ENCODE results near the gene ZNF516.

ZNF516 gene

GRCh38 chr18:76412818-76413565, 82.0 kb downstream of the ZNF516 start:
- no peak for DNase-seq

DNA sequence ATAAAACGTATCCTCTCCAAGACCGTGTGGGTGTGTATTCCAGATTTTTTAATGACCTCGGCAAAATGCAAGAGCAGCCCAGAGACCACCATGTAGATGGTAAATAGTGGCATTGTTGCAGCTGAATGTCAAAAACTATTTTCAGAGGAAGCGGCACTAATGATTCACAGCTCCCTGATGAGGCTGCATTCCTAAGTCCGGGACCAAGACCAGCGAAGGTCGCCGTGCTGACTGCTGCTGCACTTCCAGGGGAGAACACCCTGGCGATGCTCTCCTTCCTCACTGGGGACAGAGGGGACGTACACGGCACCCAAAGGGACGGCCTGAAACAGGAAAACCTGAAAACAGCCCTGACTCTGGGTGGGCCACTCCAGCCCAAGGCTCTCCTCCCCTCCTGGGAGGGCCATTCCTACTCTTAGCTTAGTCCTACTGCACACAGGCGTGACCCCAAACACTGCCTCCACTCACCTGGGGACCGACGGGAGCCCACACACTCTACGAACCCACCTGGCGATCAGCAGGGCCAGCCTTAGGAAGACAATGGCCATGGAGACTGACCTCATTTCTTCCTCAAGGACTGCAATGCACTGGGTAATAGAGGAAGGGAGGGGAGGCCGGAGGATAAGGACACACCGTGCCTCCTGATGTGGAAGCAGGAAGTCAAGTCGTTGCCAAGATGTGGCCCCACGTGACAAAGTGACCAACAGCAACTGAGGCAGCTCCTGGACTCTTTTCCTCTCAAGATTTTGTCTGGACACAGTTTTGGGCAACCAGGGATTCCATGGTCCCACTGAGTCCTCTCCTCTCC, 82.8 kb downstream of the ZNF516 start:
- no peak for DNase-seq

DNA sequence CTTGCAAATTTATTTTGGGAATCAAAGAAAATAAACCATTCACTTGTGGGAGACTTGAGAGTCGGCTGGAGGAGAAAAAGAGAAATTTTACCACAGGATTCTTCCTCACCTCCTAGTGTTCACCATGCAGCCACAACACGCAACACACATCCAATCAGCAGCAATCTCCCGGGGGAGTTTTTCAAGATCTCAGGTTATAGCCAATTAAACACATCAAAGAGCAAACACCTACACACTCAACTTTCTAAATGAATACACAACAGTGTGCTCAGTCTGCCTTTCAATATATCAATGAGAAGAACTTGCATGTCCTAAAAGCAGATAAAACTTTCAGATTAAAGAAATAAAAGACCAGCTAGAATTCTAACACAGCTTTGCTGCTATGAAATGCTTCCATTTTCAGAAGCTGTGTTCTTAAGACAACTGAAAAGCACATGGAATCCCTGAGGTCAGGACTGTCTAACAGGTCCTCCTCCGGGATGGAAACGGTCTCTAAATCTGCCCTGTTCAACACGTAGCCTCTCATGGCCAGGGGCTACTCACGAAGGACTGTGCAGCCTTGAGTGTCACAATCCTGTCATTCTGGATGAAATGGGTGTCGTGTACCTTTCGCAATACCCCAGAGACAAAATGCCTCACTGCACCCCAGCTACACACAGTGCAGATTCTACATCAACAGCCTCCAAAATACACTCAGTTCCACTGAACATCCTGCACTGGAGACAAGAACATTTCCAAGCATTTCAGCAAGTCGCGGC, 84.2 kb downstream of the ZNF516 start:
- DNase-seq = peak in 1 of 3 donors; percentile 16

GRCh38 chr18:76410033-76410432, 85.0 kb downstream of the ZNF516 start:
- DNase-seq = no peak

- DNase-seq = no peak
These were observed 86.5 kb downstream of the ZNF516 start for GRCh38 chr18:76408480-76409067.

GRCh38 chr18:76407681-76408080, 87.4 kb downstream of the ZNF516 start:
- no peak for DNase-seq

DNA sequence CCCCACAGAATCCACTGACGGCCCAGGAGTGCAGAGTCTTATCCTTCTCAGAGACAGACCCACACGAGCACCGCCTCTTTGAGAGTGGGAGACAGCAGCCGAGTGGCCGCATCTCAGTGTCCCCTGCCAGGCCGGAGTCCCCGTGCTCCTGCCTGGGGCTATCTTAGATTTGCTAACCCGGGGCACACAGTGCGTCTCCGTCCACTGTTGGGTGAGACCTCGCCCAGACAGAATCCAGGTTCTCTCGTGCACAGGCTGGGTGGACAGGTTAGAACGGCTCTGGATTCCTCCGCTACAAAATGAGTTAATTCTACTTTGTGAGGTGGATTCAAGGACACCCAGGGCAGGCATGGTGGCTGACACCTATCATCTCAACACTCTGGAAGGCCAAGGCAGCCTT, 88.3 kb downstream of the ZNF516 start:
- no peak for DNase-seq

GRCh38 chr18:76405681-76406356, 89.2 kb downstream of the ZNF516 start:
- DNase-seq = peak in 2 of 3 donors; percentile 64 to 74

DNA sequence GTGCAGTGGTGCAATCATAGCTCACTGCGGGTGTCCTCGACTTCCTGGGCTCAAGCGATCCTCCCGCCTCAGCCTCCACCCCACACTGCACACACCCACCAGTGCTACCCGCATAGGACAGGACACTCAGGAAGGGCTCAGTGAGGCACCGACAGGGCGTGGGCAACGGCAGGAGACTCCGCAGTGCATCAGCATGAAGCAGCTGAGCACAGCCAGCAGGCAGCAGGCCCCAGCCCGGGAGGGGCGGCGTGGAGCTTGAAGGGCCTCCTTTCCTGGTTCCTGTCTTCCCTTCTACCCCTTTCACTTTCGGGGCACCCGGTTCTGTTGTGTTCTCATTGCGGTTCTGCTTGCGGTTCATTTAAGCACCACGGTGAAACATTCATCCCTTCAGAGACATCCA, 89.8 kb downstream of the ZNF516 start:
- no peak for DNase-seq

- no peak for DNase-seq
These were observed 90.7 kb downstream of the ZNF516 start for GRCh38 chr18:76404345-76404831.

DNA sequence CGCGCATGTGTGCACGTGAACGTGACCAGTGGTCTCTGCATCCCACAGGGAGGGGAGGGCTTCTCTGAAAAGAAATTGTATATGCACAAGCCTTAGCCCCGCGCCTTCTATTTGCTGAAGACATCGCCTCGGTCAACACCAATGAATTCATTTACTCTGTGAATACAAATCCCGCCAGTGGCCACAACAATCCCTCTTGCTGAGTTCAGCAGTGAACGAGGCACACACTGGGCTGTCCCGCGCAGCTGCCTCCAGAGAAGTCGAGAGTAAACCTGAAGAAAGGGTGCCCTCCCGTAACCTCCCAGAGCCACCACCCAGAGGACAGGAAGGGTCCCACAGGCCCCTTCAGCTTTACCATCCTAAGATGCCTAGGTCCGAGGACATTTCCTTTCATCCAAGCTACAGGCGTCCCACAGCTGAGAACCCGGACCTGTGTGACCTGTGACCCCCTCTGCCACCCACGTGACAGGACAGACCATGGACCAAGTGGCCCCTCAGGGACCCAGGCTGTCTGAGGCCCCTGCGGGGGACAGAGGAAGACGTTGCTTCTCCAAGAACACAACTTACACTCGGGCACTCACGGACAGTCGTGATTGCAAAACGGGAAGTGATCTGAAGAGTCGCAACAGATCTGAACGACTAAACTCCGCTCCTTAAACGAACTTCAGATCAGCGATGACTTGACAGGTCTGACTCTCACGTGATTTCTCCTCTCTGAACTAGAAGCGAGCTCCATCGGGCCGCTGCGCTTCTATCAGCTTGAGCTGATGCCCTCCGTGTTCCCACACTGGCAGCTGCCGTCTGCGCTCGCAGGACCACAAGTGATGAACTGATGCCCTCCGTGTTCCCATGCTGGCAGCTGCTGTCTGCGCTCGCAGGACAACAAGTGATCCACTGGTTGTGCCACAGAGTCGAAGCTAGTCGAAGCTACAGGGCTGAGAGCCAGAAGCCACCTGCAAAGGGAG, 92.7 kb downstream of the ZNF516 start:
- peak; percentile 17 to 38 (median 28) for DNase-seq

- no peak for DNase-seq
These were observed 93.5 kb downstream of the ZNF516 start for GRCh38 chr18:76401498-76401897.

DNA sequence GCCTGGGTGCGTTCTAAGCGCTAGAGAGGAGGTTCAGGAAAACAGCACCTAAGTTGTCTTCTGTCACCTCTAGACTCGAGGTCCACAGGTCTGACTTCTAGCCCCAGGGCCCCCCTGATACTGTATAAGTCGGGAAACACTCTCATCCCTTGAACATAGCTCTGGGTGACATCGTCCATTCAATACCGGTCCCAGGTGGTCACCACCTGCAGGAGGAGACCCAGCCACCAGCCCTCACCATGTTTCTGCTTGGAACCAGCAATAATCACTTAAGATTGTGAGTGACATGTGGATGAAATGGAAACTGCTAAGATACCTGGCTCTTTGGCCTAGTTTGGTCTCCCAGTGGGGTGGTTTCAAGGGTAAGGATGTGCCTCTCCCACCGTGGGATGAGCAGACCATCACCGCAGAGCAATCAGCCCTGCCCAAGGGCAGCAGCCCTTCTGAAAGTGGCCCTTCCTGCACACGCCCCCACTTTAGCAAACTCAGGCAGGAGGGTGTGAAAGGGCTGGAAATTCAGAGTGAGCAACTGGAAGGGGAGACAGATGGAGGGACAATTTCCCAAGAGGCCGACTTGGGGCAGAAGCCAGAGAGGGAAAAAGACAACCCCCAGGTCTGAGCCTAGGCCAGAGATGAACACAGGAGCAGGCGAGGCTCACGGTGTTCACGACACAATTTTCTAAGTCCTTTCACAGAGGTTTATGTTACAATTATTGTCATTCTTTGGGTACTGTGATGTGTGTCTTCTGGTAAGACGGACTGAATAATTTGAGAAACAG, 95.2 kb downstream of the ZNF516 start:
- no peak for DNase-seq

- peak; percentile 89 to 93 (median 89) for DNase-seq
These were observed 96.0 kb downstream of the ZNF516 start for GRCh38 chr18:76398896-76399612.

DNA sequence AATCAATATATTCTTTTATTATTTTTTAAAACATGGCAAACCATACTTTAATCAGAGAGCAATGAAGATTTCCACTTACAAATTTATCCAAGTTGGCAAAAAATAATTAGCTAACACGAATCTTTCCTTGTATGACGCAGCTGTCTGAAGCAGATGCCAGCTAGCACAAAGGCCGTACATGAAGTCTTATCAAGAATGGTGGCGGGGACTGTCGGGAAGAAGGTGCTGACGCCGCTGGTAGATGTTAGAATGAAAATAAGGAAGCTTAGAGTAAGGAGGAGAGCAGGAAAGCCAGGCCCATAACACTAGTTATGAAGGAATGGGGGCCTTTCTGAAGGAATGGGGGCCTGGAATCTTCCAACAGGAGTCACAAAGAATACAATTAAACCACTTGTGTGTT, 96.7 kb downstream of the ZNF516 start:
- no peak for DNase-seq

GRCh38 chr18:76397631-76398030, 97.4 kb downstream of the ZNF516 start:
- no peak for DNase-seq

DNA sequence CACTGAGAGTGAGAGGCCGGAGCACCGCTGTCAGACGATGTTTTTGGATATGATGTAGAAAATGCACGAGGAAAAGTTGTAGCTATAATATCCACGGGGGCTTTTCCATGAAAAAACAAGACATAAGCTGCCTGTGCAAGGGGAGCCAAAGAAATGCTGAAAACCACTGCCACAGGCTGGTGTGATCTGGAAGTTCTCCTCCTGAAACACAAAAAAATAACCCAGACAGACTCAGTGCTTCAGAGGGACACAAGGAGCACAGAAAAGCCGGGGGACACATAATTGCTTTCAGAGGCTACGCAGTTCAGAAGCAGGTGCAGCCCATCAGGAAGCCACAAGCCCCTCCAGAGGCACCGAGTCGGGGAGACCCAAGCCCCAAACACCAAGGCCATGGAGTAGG, 98.2 kb downstream of the ZNF516 start:
- no peak for DNase-seq

- DNase-seq = peak; percentile 72 to 79 (median 73)
These were observed 99.4 kb downstream of the ZNF516 start for GRCh38 chr18:76395609-76396008.

- peak in 1 of 3 donors; percentile 29 for DNase-seq
These were observed 100.1 kb downstream of the ZNF516 start for GRCh38 chr18:76394780-76395476.

Measured in suppressor macrophage treated with lipopolysaccharide for 1 hour (primary cell).